ENCODE results near the gene CCNB2.
"Not testable (repeated sequence)": the region's sequence is repeated elsewhere in the genome, so short reads cannot be mapped to it uniquely, and the experiment has no call there.

Gene CCNB2

DNA sequence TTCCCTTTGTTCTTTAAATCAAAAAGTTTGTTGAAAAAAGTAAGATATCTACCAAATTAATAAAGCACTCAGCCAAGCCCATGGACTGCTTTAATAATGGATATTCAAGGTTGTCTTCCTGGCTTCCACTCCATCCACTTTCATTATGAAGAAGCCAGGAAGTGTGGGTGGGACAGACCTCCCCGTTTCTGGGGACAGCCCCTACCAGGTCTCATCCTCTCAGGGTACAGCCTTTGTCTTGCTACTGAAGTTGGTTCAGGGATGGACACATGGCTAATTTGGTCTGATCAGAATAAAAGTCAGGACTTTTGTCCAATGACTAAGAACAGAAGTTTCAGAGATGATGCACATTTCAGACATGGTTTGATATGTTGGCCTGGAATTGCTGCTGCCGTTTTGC lies 32.6 kb downstream of the CCNB2 start:
- no peak for DNase-seq

DNA sequence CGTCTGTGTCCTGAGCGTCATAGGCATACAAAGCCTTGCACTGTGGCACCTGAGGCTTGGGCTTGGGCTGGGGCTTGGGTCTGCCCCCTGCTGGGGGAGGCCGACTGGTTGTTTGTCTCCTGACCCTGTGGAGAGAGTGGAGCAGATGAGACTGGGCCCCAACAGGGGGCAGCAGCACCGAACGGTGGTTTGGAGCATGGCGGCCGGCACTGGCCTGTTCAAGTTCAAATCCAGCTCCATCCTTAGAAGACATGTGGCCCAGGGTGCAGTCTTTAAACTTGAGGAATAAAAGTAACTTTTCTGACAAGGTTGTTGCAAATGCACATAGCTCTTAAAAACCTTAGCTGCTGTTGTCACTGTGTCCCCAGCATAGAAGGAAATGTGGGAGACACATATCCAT lies 33.3 kb downstream of the CCNB2 start:
- peak; percentile 61 for DNase-seq

DNA sequence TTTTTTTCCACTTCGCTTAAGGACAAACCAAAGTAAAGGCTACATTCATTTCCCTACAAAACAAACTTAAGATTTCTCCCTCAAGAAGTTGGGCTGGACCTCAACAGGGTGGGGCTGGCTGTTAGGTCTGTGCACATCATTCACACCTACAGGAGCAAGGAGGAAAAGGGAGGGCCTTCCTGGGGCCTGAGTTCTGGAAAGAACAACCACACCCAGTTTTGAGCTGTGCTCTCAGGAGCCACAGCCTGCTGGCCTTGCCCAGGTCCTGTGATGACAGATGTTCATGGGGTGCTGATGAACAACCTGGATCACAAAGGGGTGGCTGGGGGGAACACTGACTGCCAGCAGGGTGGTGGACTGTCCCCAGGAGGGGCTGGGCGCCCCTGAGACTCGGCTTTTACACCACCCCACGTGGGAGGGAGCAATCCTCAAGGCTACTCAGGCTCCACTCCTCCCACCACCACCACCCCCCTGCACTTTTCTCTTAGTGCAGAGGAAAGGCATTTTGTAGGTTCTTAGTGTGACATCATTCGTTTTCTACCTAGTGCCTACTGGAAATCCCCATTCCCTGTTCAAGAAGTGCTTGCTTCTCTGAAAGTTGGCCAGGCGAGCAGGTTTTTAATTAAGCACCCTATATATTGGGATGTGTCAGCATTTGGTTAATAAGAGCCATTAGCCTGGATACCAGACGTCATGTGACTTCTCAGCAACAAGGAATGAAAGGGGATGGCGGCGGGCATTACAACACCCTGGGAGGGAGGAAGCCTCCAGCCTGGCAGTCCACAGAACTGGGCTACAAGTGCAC lies 35.7 kb downstream of the CCNB2 start:
- DNase-seq, result no peak

DNA sequence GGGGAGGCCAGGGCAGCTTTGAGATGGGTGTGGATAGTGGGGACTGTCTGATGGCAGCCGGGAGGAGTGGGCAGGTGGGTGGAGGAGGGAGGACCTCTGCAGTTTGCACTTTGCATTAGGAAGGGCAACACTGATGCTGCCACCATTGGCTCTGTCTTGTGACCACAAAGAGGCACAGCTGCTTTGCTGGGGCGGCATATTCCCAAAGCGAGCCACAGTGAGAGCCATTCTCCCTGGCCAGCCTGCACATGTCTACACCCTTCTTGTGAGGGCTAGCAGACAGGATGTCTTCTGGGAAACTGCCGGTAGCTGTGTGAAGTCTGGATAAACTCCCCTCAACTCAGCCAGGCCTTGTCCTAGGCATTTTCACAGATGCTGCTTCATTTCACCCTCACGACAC lies 38.3 kb downstream of the CCNB2 start:
- DNase-seq, result no peak

GRCh38 chr15:59144594-59144993 lies 39.6 kb downstream of the CCNB2 start:
- DNase-seq, result not testable (repeated sequence)

- DNase-seq, result no peak
Observed at GRCh38 chr15:59147666-59148065, 42.7 kb downstream of the CCNB2 start.

DNA sequence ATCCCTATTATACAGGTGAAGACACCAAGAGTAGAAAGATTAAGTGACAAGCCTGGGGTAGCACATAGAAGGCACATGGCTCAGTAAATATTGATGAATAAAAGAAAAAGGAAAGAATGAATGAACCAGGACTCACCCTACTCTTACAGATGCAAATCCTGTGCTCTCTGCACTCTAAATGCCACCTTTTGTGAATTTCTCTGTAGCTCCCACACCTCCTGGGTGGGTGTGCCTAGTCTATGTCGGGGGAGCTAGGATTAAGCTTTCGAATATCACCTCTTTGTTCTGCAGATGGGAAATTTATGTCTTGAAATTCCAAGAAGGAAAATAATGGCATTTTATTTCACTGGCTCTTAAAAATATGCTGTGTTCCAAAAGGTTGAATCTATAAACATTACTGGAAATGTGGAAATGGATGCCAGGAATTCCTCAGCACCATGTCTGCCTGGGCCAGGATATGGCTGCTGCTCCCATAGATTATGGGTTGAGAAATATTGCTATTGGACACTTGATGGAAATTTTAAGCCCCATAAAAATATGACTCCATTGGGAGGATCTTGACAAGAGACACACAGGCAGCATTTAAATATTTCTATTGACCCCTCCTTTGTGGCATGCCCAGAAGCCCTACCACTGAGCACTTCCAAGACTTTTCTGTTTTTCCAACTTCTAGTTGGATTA lies 43.3 kb downstream of the CCNB2 start:
- DNase-seq, result no peak

GRCh38 chr15:59150185-59150584 lies 45.2 kb downstream of the CCNB2 start:
- no peak for DNase-seq

DNA sequence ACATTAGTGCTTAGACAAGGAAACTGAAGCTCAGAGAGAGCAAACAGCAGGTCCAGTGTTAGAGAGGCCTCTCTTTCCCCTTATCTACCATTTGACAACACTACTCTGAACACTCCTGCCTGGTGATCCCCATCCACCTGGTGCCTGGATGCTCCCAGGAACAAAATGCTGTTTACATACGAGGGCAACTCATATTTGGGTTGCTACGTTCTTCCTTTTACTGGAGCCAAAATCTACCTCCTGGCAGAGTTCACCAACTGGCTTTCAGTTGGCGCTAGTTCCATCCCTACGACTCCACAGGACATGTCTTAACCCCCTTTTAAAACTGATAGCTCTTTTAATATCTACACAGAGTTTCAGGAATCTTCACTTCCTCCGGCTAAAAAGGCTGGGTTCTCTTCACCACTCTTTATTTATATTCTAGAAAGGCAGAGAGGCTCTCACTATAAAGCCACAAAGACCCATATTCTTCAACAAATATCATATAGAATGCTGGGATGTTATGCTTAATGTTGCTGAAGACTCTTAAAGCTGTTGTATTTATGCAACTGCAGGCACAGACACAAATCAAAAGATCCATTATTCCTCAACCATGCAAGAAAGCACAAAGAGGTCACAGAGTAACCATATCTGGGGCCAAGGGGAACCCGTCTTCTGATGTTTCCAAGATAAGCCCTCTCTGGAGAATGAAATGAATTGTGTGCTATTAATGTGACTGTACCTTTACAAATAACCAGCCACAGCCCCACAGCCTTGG lies 47.9 kb downstream of the CCNB2 start:
- no peak for DNase-seq

DNA sequence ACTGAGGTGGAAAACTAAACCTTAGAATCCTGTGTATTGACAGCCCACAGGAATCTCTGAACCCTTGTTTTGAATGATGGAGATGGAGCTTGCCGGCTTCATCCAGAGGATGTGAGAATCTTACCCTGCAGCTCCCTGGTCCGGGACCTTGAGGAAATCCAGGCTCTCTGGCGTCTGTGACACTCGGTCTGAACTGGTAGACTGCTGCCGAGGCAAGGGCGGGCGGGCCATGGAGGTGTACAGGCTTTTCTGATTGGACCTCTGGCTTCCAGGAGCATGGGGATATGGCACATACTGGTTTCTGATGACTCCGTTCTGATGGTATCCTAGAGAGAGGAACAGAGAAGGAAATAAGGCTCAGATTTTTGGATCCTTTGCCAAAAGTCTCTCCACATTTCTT lies 48.5 kb downstream of the CCNB2 start:
- no peak for DNase-seq

DNA sequence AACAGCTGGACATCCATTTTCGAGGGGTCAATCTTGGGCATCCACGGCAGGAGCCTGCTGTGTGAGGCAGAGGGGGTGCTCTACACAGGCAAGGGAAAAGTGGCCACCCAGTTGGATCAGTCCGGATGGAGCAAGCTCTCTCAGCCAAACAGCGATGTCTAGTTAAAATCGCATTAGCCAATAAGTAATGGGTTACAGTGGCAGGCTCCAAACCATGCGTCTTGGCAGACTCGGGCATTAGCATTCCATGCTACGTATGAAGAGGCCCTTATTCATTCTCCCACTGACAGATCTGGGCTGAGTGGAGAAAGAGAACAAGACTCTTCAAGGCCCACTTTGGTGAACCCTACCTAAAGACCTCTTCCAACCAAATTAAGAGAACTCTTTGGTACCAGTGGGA lies 49.3 kb downstream of the CCNB2 start:
- no peak for DNase-seq

- no peak for DNase-seq
Observed at GRCh38 chr15:59155431-59155830, 50.5 kb downstream of the CCNB2 start.

- no peak for DNase-seq
Observed at GRCh38 chr15:59157396-59157795, 52.5 kb downstream of the CCNB2 start.

DNA sequence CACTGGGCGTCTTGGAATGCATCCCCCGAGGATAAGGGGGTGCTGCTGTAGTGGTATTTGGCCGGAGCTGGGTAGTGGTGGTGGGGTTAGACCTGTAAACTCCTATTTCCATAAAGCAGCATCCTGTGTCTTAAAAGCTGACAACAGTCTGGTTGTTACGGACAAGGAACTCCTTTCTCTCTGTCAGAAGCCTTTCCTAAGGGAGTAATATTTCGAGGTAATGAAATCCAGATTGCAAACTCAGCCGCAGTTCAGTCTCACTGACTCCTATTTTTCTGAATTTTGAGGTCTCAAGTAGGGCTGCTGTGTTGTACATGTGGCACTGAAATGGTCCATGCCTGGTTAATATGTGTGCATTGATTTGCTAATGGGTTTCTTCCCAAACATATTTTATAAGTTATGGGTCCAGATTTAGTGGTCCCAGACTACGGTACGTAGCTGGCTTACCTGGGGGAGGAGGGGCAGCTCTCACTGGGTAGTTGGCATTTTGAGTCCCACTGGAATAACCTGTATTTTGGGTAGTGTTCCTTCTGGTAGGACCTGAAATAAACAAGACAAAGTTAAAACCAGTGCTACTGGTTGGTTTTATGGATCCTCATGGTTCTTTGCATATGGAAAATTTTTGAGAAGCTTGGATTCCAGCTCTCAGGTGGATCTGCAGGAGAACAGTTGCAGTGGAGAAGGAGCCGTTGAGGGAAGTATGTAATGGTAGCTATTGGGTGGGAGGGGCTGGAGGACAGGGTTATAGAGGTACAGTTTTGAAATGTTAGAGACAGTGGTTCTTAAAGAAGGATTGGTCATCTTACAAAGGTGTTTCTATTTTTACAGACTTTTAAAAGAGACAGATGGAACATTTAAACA lies 53.1 kb downstream of the CCNB2 start:
- no peak for DNase-seq

DNA sequence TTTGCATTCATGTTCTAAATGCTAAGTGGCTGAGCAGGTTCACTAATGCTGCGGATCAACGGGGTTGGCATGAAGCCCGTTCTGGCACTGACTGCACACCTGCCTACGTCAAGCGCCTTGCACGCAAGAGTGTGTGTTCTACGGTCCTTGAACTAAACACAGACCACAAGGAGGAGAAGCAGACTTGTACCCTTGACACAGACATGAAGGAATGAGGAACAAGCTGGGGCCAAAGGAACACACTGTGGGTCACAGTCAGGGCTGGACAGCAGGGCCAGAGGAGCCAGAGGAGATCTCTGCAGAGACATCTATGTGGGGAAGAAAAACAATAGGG lies 53.7 kb downstream of the CCNB2 start:
- DNase-seq, result no peak

- no peak for DNase-seq
Observed at GRCh38 chr15:59159210-59159609, 54.3 kb downstream of the CCNB2 start.

DNA sequence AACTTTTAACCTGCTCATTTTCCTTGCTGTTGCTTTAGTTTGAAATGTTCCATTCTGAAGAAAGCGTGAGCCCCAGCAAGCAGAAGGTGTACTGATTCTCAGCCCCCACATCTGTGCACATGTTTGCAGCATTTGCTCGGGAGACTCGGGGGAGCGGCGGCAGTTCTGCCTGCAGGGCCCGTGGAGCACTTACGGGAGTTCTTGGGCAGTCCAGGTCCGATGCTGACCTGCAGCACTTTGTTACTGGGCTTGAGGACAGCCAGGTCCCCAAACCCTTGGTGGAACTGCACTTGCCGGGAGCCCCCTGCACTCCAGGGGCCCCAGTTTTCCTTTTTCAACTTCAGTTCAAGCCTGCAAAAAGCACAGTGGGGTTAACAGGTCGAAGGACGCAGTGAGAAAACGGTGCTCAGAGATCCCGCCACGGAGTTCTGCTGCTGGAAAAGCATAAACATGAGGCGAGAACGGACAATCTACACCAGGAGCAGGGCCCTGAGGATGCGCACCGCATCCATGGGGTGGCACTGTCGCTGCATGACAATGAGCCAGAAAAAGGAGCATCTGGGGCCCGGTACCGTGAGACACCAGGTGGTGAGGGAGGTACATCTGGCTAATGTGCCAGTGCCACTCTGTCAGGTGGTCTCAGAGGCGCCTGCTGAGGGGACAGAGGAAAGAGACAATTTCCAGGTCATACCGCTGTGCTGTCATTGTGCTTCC lies 56.1 kb downstream of the CCNB2 start:
- DNase-seq, result peak; percentile 12

DNA sequence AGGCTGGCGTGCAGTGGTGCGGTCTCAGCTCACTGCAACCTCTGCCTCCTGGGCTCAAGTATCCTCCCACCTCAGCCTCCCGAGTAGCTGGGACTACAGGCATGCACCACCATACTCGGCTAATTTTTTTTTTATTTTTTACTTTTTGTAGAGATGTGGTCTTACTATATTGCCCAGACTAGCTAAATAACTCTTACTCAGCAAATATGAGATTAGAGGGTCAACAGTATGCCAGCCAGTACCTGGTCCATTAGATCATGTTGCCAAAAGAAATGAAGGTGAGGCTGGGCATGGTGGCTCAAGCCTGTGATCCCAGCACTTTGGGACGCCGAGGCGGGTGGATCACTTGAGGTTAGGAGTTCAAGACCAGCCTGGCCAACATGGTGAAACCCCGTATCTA lies 57.1 kb downstream of the CCNB2 start:
- not testable (repeated sequence) for DNase-seq

GRCh38 chr15:59165726-59166125 lies 60.8 kb downstream of the CCNB2 start:
- DNase-seq, result no peak

DNA sequence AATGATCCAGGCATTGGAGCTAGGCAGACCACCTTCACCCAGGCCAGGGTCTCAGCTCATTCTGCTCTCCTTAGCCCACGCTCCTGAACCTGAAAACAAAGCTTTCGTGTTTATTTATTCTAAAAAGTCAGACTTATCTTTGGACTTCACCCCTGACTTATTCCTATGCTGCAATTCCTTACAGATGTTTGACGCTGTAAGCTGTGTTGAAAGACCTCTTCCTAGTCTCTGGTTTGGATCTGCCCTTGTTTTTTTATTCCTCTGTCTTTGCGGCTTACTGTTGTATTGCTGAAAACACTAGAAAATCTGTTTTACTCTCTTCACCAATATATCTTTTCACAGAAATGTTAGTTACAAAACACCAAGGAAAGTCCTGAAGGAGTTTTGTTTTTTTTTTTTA lies 61.2 kb downstream of the CCNB2 start:
- no peak for DNase-seq

DNA sequence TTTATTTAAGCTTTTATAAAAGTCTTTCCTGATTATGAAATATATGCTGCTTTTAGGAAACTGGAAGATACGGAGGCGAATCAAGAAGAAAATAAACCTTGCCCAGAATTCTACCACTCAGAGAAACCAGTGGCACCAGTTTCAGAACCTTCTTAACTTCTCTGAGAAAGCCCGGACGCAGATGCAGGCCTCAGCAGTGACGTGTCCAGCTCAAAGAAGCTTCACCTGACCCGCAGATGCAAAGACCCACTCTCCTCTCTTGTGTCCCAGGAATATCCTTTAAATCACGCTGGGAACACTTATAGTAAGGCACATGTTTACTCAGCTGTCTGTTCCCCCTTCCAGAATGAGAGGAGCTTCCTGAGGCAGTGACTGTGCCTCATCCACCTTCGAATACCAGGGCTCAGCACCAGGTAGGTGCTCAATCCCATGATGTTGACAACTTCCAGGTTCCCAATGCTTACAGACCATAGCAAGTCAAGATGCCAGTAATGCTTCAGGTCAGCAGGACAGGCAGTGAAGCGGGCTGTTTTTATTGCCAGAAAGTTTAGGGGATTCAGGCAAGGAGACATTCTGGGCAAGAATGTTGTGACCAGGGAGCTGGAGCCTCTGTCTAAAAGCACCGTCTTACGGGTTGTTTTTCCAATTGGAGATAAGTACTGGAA lies 61.8 kb downstream of the CCNB2 start:
- DNase-seq, result no peak

DNA sequence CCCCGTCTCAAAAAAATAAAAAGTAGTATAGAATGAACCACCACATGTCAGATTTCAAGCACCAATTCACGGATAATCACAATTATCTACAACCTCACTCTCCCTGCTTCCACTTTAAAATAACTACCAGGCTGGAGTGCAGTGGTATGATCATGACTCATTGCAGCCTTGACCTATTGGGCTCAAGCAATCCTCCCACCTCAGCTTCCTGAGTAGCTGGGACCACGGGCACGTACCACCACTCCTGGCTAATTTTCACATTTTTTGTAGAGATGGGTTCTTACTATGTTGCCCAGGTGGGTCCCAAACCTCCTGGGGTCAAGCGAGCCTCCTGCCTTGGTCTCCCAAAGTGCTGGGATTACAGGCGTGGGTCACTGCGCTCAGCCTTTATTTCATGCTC lies 63.6 kb downstream of the CCNB2 start:
- DNase-seq, result no peak
